ENCODE measurements around the gene STAC.
"Not testable (repeated sequence)": the region's sequence is repeated elsewhere in the genome, so short reads cannot be mapped to it uniquely, and the experiment has no call there.

STAC gene

GRCh38 chr3:36560685-36561084, 180.4 kb downstream of the STAC start:
- DNase-seq (ENCODE audit: extremely low read depth, insufficient read length): no peak
- Histone ChIP-seq H3K36me3 (ENCODE audit: control insufficient read depth, insufficient read depth, low read length) (no peaks in the 10 kb centered on the region), H3K27me3 (replicated peaks; ENCODE audit: control insufficient read depth, insufficient read depth, low read length) (peaks cover 1% of the 10 kb centered on the region; the same call in 1 of the 2 replicates), H3K4me3 (replicated peaks; ENCODE audit: low read depth, low read length) (no peak overlapping the region)
- no peak for TF ChIP-seq CTCF (IDR thresholded peaks at IDR 0.05; ENCODE audit: insufficient read depth, low read length, poor library complexity, severe bottlenecking)

DNA sequence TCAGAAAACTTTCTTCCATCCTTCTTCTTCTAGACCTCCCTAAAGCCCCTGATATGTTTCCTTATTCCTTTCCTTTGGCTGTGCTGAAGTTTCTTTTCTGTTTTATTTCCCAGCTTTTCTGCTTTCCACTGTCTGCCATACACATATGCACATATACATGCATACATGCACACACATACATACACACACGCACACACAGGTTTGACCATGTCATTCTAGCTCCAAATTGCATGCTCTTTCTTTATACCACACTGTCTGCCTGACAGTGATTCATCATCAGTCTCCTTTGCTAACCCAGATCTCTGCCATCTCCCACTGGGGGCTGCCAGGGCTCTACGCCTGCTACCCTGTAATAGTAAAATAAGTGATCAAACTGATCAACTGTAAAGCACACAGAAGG, 181.3 kb downstream of the STAC start:
- Histone ChIP-seq H3K27me3 (replicated peaks; ENCODE audit: control insufficient read depth, insufficient read depth, low read length) (peaks cover 1% of the 10 kb centered on the region; the same call in 1 of the 2 replicates), H3K36me3 (ENCODE audit: control insufficient read depth, insufficient read depth, low read length) (no peaks in the 10 kb centered on the region), H3K4me3 (replicated peaks; ENCODE audit: low read depth, low read length) (no peak overlapping the region)
- no peak for DNase-seq (ENCODE audit: extremely low read depth, insufficient read length)
- no peak for TF ChIP-seq CTCF (IDR thresholded peaks at IDR 0.05; ENCODE audit: insufficient read depth, low read length, poor library complexity, severe bottlenecking)

GRCh38 chr3:36562945-36563344, 182.6 kb downstream of the STAC start:
- TF ChIP-seq CTCF (IDR thresholded peaks at IDR 0.05; ENCODE audit: insufficient read depth, low read length, poor library complexity, severe bottlenecking): no peak
- H3K4me3 ChIP-seq (replicated peaks; ENCODE audit: low read depth, low read length): no peak overlapping the region
- no peak for DNase-seq (ENCODE audit: extremely low read depth, insufficient read length)
- no peaks in the 10 kb centered on the region for H3K36me3 ChIP-seq (ENCODE audit: control insufficient read depth, insufficient read depth, low read length)
- H3K27me3 ChIP-seq (replicated peaks; ENCODE audit: control insufficient read depth, insufficient read depth, low read length): 0 out of 2 replicates have a peak, but pooled peaks cover 1% of the 10 kb centered on the region

GRCh38 chr3:36575241-36575640, 194.9 kb downstream of the STAC start:
- no peak for DNase-seq (ENCODE audit: extremely low read depth, insufficient read length)
- H3K4me3 ChIP-seq (replicated peaks; ENCODE audit: low read depth, low read length): no peak overlapping the region
- H3K36me3 ChIP-seq (ENCODE audit: control insufficient read depth, insufficient read depth, low read length): no peaks in the 10 kb centered on the region
- TF ChIP-seq CTCF (IDR thresholded peaks at IDR 0.05; ENCODE audit: insufficient read depth, low read length, poor library complexity, severe bottlenecking): no peak
- no peaks in the 10 kb centered on the region for H3K27me3 ChIP-seq (replicated peaks; ENCODE audit: control insufficient read depth, insufficient read depth, low read length)

DNA sequence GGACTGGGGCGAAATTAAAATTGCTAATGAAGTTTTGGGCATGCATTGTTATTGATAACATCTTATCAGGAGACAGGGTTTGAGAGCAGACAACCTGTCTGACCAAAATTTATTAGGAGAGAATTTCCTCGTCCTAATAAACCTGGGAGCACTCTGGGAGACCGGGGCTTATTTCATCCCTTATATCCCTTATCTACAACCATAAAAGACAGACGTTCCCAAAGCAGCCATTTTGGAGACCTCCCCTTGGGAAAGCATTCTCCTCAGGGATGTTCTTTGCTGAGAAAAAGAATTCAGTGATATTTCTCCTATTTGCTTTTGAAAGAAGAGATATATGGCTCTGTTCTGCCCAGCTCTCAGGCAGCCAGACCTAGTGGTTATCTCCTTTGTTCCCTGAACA, 198.1 kb downstream of the STAC start:
- not testable (repeated sequence) for H3K36me3 ChIP-seq (ENCODE audit: control insufficient read depth, insufficient read depth, low read length); H3K4me3 ChIP-seq (replicated peaks; ENCODE audit: low read depth, low read length); H3K27me3 ChIP-seq (replicated peaks; ENCODE audit: control insufficient read depth, insufficient read depth, low read length); DNase-seq (ENCODE audit: extremely low read depth, insufficient read length)

GRCh38 chr3:36579746-36580145, 199.4 kb downstream of the STAC start:
- H3K36me3 ChIP-seq (ENCODE audit: control insufficient read depth, insufficient read depth, low read length): no peaks in the 10 kb centered on the region
- no peak overlapping the region for H3K4me3 ChIP-seq (replicated peaks; ENCODE audit: low read depth, low read length)
- H3K27me3 ChIP-seq (replicated peaks; ENCODE audit: control insufficient read depth, insufficient read depth, low read length): no peaks in the 10 kb centered on the region
- no peak for DNase-seq (ENCODE audit: extremely low read depth, insufficient read length)
- TF ChIP-seq CTCF (IDR thresholded peaks at IDR 0.05; ENCODE audit: insufficient read depth, low read length, poor library complexity, severe bottlenecking): no peak
